ENCODE data around the gene SLC13A1. TPM values are rescaled to one million over a fixed set of nuclear protein-coding genes. Genes with fewer than 3 reads are reported as not detected.

Gene SLC13A1
- polyA plus RNA-seq, 3 donors = not detected

GRCh38 chr7:123115331-123115730, 84.4 kb downstream of the SLC13A1 start:
- no peak for DNase-seq
- Mint-ChIP-seq H3K4me3 (no peak overlapping the region), H3K27me3 (ENCODE audit: low read depth in 3 of 3) (no peaks in the 10 kb centered on the region), H3K9me3 (peaks cover 0 to 4% (median 0%) of the 10 kb centered on the region in 7 donors), H3K4me1 (no peaks in the 10 kb centered on the region), H3K27ac (no peak overlapping the region), H3K36me3 (no peaks in the 10 kb centered on the region)
- intact Hi-C loops (cut with micrococcal nuclease) = no loop called here
- no peaks in the 10 kb centered on the region for H3K79me2 ChIP-seq (ENCODE audit: insufficient read depth, low read length)
- H3K36me3 ChIP-seq (replicated peaks in 1 of 2; ENCODE audit: control insufficient read depth in 1 of 2, insufficient read depth in 2 of 2, low read length in 2 of 2) = no peaks in the 10 kb centered on the region
- no peak overlapping the region for H2AFZ ChIP-seq (ENCODE audit: insufficient read depth, low read depth, low read length, poor library complexity, severe bottlenecking)
- no peaks in the 10 kb centered on the region for H4K20me1 ChIP-seq (ENCODE audit: insufficient read depth, low read length)
- WGBS (ENCODE audit: insufficient coverage) = no CpG with 5 or more reads among the region's 3 CpGs
- H3K9ac ChIP-seq (ENCODE audit: insufficient read depth, low read length, poor library complexity, severe bottlenecking) = no peak overlapping the region
- no peaks in the 10 kb centered on the region for H3K27me3 ChIP-seq (ENCODE audit: control insufficient read depth in 2 of 2, insufficient read depth in 2 of 2, low read length in 2 of 2)
- no peak overlapping the region for H3K27ac ChIP-seq (ENCODE audit: low read depth in 1 of 2, low read length in 2 of 2)
- no peak for TF ChIP-seq CTCF (IDR thresholded peaks at IDR 0.05)
- H3K4me2 ChIP-seq (replicated peaks; ENCODE audit: extremely low read depth, low read length, poor library complexity, severe bottlenecking) = no peak overlapping the region
- H3K9me3 ChIP-seq (replicated peaks in 1 of 2; ENCODE audit: control insufficient read depth in 1 of 2, insufficient read depth in 1 of 2, low read length in 2 of 2) = no peaks in the 10 kb centered on the region
- H3K4me1 ChIP-seq (ENCODE audit: control insufficient read depth in 1 of 2, insufficient read depth in 2 of 2, low read length in 2 of 2) = no peaks in the 10 kb centered on the region
- H3K4me3 ChIP-seq (replicated peaks in 1 of 3; ENCODE audit: low read depth in 2 of 3, low read length in 3 of 3) = no peak overlapping the region

GRCh38 chr7:123114288-123114687, 85.5 kb downstream of the SLC13A1 start:
- Histone ChIP-seq H3K4me1 (ENCODE audit: control insufficient read depth in 1 of 2, insufficient read depth in 2 of 2, low read length in 2 of 2) (no peaks in the 10 kb centered on the region), H3K4me3 (replicated peaks in 1 of 3; ENCODE audit: low read depth in 2 of 3, low read length in 3 of 3) (no peak overlapping the region), H3K79me2 (ENCODE audit: insufficient read depth, low read length) (no peaks in the 10 kb centered on the region), H3K4me2 (replicated peaks; ENCODE audit: extremely low read depth, low read length, poor library complexity, severe bottlenecking) (no peak overlapping the region), H4K20me1 (ENCODE audit: insufficient read depth, low read length) (no peaks in the 10 kb centered on the region), H3K36me3 (replicated peaks in 1 of 2; ENCODE audit: control insufficient read depth in 1 of 2, insufficient read depth in 2 of 2, low read length in 2 of 2) (no peaks in the 10 kb centered on the region), H3K9me3 (replicated peaks in 1 of 2; ENCODE audit: control insufficient read depth in 1 of 2, insufficient read depth in 1 of 2, low read length in 2 of 2) (peaks cover 6 to 9% of the 10 kb centered on the region in 2 donors), H2AFZ (ENCODE audit: insufficient read depth, low read depth, low read length, poor library complexity, severe bottlenecking) (no peak overlapping the region), H3K9ac (ENCODE audit: insufficient read depth, low read length, poor library complexity, severe bottlenecking) (no peak overlapping the region), H3K27me3 (ENCODE audit: control insufficient read depth in 2 of 2, insufficient read depth in 2 of 2, low read length in 2 of 2) (no peaks in the 10 kb centered on the region), H3K27ac (ENCODE audit: low read depth in 1 of 2, low read length in 2 of 2) (no peak overlapping the region)
- Mint-ChIP-seq H3K9me3 (peaks cover 0 to 4% (median 2%) of the 10 kb centered on the region in 7 donors), H3K4me1 (no peaks in the 10 kb centered on the region), H3K4me3 (no peak overlapping the region), H3K27me3 (ENCODE audit: low read depth in 3 of 3) (no peaks in the 10 kb centered on the region), H3K36me3 (no peaks in the 10 kb centered on the region), H3K27ac (no peak overlapping the region)
- TF ChIP-seq CTCF (IDR thresholded peaks at IDR 0.05) = no peak
- DNase-seq = no peak
- WGBS (ENCODE audit: insufficient coverage) = no CpG with 5 or more reads among the region's 2 CpGs
- intact Hi-C loops (cut with micrococcal nuclease) = no loop called here

Data from CD14-positive monocyte (primary cell).